ENCODE measurements around the gene ETV7. TPM values are rescaled to one million over a fixed set of nuclear protein-coding genes. Genes with fewer than 3 reads are reported as not detected.

ETV7 gene
- total RNA-seq, result 0.83 and 0.85 TPM in 2 replicates

GRCh38 chr6:36387440-36388303 is at the start of gene ETV7:
ETV7 (minus strand) TSS chr6:36387669; CDS start chr6:36387541, 128 bp downstream.

GRCh38 chr6:36336779-36337241 is 50.7 kb downstream of the ETV7 start, which contains the start of gene BNIP5:
BNIP5 (minus strand) TSS chr6:36336888; CDS start chr6:36330690, 6,198 bp downstream.

Other genes with a start within 250 kb of the ETV7 start
- 7.4 and 11.1 TPM in 2 replicates for gene BRPF3, start 190.9 kb downstream of the ETV7 start, total RNA-seq
- under 0.01 TPM in 1 of 2 replicates, not detected in the other for gene PNPLA1, start 117.6 kb downstream of the ETV7 start, total RNA-seq
- not detected in 2 replicates for gene BNIP5, start 50.8 kb downstream of the ETV7 start, total RNA-seq
- under 0.01 TPM in 2 replicates for gene PXT1, start 55.2 kb upstream of the ETV7 start, total RNA-seq
- gene KCTD20, start 55.3 kb upstream of the ETV7 start, total RNA-seq, result 45.7 and 47.6 TPM in 2 replicates
- 14.6 and 17.1 TPM in 2 replicates for gene STK38, start 159.8 kb upstream of the ETV7 start, total RNA-seq
- 130 and 219 TPM in 2 replicates for gene SRSF3, start 206.7 kb upstream of the ETV7 start, total RNA-seq

All from smooth muscle cell of bladder (primary cell).